GM21390 (cell line): ENCODE results near the gene TMEM170A.
A peak's percentile ranks its signal among the peaks of the same experiment; 100 is the strongest.
"Not testable (repeated sequence)": the region's sequence is repeated elsewhere in the genome, so short reads cannot be mapped to it uniquely, and the experiment has no call there.

Experiments used
- ATAC-seq: cut with Tn5 transposase; IDR thresholded peaks from one replicate; pipeline ENCODE4 v1.9.1; 2021; ENCODE audit not compliant: unreplicated experiment

TMEM170A gene

GRCh38 chr16:75456971-75457370 is 7.5 kb downstream of the TMEM170A start:
- ATAC-seq = no peak

- not testable (repeated sequence) for ATAC-seq
Measured at GRCh38 chr16:75456486-75456885, 8.0 kb downstream of the TMEM170A start.

- no peak for ATAC-seq
Measured at GRCh38 chr16:75455677-75456076, 8.8 kb downstream of the TMEM170A start.

- no peak for ATAC-seq
Measured at GRCh38 chr16:75452464-75453190, 11.9 kb downstream of the TMEM170A start.

GRCh38 chr16:75446416-75446815 is 18.1 kb downstream of the TMEM170A start:
- no peak for ATAC-seq

GRCh38 chr16:75445298-75445697 is 19.2 kb downstream of the TMEM170A start:
- ATAC-seq = no peak

GRCh38 chr16:75443298-75443697 is 21.2 kb downstream of the TMEM170A start:
- no peak for ATAC-seq

- peak; percentile 66 for ATAC-seq
Measured at GRCh38 chr16:75433732-75434413, 30.6 kb downstream of the TMEM170A start.

- ATAC-seq = peak; percentile 93
Measured at GRCh38 chr16:75432828-75433731, 31.4 kb downstream of the TMEM170A start, which contains the start of gene CFDP1. TSS of gene CFDP1 (minus strand) at chr16:75433503. CDS start at chr16:75433352, 151 bp downstream.

- ATAC-seq = no peak
Measured at GRCh38 chr16:75429621-75430403, 34.7 kb downstream of the TMEM170A start.

- not testable (repeated sequence) for ATAC-seq
Measured at GRCh38 chr16:75426524-75426923, 38.0 kb downstream of the TMEM170A start.

- ATAC-seq = not testable (repeated sequence)
Measured at GRCh38 chr16:75424105-75424762, 40.3 kb downstream of the TMEM170A start.

- no peak for ATAC-seq
Measured at GRCh38 chr16:75423723-75424104, 40.8 kb downstream of the TMEM170A start.

GRCh38 chr16:75421820-75422126 is 42.7 kb downstream of the TMEM170A start:
- no peak for ATAC-seq

GRCh38 chr16:75420987-75421819 is 43.3 kb downstream of the TMEM170A start:
- ATAC-seq = peak; percentile 88

- no peak for ATAC-seq
Measured at GRCh38 chr16:75416904-75417565, 47.5 kb downstream of the TMEM170A start.

- ATAC-seq = no peak
Measured at GRCh38 chr16:75415169-75415905, 49.2 kb downstream of the TMEM170A start.

- no peak for ATAC-seq
Measured at GRCh38 chr16:75413951-75414350, 50.5 kb downstream of the TMEM170A start.
